Iris pigment epithelial cell (primary cell): ENCODE measurements around the gene TCEAL3.
A peak's percentile ranks its signal among the peaks of the same experiment; 100 is the strongest.
"Not testable (repeated sequence)": the region's sequence is repeated elsewhere in the genome, so short reads cannot be mapped to it uniquely, and the experiment has no call there.

Experiments used
- DNase-seq: peaks from one replicate; pipeline ENCODE4 v3.0.0-alpha.2; 2011; ENCODE audit warnings: low read depth

TCEAL3 gene, protein sequence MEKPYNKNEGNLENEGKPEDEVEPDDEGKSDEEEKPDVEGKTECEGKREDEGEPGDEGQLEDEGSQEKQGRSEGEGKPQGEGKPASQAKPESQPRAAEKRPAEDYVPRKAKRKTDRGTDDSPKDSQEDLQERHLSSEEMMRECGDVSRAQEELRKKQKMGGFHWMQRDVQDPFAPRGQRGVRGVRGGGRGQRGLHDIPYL

DNA sequence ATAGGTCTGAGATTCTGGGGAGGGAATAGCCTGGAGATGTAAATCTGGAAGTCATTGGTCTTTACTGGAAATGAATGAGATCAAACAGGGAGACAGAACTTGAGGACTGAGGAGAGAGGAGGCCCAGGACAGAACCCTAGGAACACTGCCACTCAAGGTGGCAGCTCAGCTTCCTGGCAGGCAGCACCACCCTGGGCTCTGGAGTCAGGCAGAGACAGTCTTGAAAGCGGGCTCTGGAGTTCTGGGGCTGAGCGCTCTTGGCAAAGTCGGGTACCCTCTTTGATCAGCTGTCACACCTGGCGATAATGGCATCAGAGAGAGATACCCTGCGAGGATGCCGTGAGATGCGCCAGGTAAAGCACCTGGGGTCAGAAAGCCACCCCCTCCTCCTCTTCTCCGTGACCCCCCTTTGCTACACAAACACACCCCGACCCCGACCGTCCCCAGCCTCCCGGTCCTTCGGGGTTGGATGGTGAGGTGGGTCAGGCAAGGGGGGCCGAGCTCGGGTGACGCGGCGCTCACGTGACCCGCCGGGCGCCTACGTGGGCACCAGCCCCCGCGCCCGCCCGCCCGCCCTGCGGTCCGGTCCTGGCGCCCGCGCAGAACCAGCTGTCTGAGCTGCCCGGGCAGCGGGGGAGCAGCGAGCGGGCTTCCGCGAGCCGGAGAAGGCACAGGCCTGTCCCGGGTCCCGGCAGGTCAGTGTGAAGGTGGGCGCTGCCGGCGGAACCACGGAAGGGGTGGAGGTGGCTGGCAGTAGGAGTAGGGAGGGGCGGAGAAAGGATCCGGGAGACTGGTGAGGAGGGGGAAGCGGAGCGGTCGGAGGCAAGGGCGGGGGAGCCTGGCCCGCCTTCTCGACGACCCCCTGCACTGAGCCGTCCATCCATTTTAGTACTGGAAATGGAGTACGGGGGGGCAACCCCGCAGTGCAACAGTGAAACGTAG lies at the start of gene TCEAL3:
Gene TCEAL3 (plus strand): TSS at position 600 of the 942 bp plus-strand sequence. CDS start 1,102 bp downstream, outside the sequence.
- DNase-seq = no peak

DNA sequence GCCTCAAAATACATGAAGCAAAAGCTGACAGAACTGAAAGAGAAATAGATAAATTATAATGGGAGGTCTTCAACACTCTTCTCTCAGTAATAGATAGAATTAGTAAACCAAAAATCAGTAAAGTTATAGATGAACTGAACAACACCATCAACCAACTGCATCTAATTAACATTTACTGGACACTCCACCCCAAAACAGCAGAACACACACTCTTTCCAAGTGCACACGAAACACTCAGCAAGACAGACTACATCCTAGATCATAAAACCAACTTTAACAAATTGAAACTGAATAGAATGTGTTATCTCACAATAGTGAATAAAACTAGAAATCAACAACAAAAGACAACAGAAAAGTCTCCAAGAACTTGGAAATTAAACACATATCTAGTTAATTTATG lies 47.5 kb upstream of the TCEAL3 start:
- DNase-seq = no peak

DNA sequence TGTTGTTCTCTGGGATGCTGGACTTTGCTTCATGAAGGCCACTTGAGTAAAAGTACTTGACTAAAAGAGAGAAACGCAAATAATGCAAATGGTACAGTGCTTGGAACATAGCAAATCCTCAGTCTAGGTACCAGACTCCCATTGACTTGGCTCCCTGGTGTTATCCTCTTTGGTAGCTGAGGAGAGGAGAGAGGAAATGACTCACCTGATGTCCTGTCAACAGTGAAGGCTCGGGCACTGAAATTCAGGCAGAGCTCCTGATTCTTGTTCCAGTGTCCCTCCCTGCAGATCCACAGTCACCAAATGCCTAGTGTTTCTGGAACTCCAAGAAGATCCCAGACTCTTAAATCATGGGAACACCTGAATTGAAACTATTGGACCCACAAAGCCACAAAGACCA lies 45.0 kb upstream of the TCEAL3 start:
- peak; percentile 24 for DNase-seq

DNA sequence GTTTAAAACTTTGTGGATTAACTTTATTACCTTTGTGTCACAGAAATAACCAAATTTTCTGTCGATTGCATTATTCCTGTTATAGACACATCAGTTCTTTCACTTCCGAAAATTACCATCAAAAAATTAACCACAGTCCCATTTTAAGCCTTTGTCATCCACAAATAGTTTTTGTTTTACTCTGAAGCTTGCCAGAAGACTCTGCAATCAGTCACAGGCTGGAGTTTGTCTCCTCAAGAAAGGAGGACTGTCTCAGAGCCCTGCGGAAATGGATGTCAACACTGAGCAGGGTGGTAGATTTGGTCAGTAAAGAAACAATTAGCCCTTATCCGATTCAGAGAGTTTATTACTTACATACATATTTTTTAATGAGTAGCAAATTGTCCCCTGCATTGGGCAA lies 42.6 kb upstream of the TCEAL3 start:
- no peak for DNase-seq

DNA sequence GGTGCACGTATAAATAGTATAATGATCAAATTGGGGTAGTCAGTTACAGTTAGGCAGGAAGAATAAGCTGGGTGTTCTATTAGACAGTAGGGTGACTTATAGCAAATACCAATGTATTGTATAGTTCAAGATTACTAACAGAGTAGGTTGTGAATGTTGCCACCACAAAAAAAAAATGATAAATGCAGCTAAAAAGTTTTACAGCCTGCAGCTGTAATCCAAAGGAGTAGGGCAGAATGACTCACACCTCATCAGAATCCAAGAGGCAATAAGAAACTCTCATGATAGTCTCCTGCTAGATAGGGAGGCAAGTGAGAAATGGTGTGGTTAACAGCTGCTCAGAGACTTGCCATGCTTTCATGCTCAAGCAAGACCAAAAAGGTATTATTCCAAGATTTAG lies 42.0 kb upstream of the TCEAL3 start:
- DNase-seq = peak; percentile 66

DNA sequence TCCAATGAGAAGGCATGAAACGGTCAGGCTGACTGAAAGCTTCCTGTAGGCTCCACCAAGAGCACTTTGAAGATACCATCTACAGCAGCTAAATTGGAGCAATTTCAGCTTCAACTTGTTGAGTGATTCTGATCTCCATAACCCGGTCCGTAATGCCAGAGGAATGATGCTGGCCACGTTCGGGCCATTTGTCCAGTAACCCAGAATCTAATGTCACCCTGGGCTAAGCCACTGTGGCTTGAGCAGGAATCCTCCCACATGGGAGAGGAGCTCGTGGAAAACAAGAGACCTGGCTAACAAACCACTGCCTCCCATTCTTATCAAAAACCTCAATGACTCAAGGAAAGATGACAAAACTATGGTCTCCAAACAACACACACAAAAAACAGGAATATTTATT lies 36.6 kb upstream of the TCEAL3 start:
- no peak for DNase-seq

DNA sequence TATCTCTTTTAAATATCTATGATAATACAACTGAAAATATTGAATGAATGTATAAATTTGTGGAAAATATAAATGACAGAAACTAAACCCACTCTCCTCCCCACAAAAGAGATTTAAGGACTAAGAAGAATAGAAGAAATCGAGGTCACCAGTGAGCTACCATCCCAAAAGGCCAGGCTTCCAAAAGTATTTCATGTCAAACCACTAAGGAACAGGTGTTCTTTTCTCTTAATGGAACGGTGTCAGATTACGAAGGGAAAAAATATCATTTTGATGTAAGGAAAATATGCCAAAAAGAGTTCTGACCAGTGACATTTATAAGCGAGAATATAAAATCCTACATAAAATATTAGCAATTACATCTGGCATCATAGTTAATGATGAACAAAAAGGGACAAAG lies 36.0 kb upstream of the TCEAL3 start:
- no peak for DNase-seq

DNA sequence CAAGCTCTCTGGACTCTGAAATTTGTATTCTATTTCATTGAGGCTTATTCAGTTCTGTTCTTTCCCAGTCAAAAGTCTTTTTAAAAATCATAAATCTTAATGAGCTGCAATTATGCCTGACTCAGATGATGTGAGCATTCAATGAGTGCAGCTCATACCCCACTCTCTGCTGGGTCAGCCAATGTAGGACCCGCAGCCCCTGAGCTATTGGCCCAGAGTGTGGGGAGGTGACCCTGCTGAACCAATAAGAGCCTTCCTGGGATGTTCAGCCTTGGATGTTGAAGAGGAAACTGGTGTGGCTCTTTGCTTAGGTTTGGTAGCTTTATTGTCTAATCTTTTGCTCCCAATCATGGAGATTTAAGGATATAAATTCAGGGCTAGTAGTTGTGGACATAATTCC lies 34.6 kb upstream of the TCEAL3 start:
- DNase-seq = no peak

DNA sequence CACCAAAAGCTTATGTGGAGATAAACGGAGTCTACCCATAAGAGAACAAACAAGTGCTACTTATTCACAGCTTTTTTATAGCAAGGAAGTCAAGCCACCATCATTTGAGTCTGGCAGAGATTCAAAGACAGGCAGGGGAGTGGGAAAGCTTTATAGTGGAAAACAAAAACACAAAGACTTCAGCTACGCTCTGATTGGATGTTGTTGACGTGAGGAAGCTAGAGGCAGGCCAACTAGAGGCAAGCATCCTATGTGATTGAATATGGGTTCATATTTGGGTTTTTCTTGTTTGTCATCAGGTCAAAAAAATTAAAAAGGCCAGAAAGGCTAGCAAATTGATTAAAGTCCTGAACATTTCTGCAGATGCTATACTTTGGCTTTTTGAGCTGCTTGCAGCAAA lies 23.2 kb upstream of the TCEAL3 start:
- DNase-seq = peak; percentile 23

DNA sequence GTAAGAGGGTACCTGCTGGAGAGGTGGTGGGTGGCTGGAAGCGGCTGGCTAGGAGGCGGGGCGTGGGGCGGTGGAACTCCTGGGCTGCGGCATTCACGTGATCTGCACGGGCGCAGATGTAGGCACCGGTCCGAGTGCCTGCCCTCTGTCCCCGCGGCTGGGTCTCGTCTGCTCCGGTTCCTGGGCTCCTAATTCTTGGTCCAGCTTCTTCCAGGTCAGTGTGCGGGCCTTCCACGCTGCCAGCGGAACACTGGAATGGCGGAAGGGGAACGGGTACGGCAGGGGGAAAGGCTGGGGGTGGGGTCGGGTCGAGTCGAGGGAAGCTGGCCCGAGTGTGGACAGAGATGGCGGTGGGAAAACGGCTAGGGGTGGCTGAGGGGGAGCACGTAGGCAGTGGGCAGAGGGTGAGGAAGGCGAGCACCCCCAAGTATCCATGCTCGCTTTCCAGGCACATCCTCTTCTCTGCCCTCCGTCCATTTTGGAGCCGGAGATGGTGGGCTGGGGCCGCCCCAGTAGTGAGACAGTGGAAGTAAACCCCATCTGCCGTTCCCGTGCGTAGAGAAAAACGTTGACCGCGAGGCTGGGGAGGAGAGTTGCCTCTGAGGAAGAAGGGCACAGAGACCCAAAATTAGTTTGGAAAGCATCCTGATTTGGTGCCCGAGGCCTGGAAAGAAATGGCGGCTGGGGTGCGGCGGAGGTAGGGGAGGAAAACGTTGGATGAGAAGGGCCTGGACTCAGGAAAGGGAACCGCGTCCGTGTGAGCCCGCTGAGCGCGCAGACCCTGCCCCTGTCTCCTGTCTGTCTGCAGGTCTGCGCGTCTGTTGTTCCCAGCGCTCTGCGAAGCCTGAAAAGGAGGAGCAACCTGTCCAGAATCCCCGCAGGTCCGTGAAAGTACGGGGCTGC lies 22.1 kb upstream of the TCEAL3 start, which contains the start of gene TCEAL4:
Gene TCEAL4 (plus strand): TSS at position 105 of the 903 bp plus-strand sequence. CDS start 1,161 bp downstream, outside the sequence.
- peak; percentile 15 for DNase-seq

DNA sequence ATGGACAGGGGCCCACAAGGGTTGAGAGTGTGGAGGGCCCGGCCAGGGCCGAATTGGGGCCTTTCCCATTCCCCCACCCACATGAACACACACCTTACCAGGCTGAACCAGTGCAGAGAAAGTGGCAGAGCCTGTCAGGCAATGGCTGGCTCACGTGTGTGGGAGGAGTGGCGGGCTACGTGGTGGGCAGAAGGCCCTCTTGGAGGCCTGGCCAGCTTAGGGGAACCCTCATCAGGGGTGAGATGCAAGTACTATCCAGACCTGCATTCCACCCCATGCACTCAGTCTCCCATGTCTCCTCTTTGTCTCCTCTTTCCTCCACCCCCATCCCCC lies 21.5 kb upstream of the TCEAL3 start:
- DNase-seq = peak; percentile 5

DNA sequence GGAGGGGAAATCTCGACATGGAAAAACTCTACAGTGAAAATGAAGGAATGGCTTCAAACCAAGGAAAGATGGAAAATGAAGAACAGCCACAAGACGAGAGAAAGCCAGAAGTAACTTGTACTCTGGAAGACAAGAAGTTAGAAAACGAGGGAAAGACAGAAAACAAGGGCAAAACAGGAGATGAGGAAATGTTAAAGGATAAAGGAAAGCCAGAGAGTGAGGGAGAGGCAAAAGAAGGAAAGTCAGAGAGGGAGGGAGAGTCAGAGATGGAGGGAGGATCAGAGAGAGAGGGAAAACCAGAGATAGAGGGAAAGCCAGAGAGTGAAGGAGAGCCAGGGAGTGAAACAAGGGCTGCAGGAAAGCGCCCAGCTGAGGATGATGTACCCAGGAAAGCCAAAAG lies 21.1 kb upstream of the TCEAL3 start:
- DNase-seq = no peak

DNA sequence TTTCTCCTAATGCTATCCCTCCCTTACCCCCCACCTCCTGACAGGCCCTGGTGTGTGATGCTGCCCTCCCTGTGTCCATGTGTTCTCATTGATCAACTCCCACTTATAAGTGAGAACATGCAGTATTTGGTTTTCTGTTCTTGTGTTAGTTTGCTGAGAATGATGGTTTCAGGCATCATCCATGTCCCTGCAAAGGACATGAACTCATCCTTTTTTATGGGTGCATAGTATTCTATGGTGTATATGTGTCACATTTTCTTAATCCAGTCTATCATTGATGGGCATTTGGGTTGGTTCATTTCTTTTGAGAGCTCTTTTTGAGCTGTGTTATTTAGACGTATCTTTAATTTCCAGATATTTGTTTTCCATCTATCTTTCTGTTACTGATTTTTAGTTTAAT lies 15.5 kb upstream of the TCEAL3 start:
- DNase-seq = not testable (repeated sequence)

DNA sequence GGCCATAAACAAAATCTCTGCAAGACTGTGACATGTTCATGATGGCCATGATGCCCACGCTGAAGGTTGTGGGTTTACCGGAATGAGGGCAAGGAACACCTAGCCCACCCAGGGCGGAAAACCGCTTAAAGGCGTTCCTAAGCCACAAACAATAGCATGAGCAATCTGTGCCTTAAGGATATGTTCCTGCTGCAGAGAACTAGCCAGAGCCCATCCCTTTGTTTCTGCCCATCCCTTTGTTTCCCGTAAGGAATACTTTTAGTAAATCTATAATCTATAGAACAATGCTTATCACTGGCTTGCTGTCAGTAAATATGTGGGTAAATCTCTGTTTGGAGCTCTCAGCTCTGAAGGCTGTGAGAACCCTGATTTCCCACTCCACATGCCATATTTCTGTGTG lies 12.6 kb upstream of the TCEAL3 start:
- DNase-seq = not testable (repeated sequence)

DNA sequence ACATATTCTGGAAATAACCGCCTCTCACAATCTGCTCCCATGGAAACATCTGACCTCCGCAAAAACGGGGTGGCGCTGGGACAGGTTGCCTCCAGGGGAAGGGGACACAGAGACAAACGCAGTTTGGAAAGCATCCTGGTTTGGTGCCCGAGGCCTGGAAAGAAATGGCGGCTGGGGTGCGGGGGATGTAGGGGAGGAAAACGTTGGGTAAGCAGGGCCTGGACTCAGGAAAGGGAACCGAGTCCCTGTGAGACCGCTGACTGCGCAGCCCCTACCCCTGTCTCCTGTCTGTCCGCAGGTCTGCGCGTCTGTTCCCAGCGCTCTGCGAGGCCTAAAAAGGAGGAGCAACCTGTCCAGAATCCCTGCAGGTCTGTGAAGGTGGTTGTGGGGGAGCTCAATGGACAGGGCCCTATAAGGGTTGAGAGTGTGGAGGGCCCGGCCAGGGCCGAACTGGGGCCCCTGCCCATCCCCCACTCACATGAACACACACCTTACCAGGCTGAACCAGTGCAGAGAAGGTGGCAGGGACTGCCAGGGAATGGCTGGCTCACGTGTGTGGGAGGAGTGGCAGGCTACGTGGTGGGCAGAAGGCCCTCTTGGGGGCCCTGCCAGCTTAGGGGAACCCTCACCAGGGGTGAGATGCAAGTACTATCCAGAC lies 672 bp downstream of the TCEAL3 start:
- no peak for DNase-seq

DNA sequence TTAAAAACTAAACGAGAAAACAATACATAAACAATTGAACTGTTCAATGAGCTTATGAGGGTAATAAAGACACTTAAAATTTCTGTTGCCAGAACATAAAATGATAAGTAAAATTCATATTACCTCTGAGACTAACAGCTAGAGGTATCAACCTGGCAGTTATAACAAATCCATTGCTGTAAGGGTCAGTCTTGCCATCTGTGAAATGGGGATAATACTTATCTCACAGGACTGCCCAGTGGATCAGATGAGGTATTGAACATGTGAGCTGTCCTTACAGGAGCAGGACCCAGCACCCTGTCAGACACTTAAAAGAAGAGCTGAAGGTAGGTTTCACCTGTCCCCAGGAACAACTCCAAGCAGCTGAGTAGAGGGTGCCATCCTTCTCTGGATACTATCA lies 2.5 kb downstream of the TCEAL3 start:
- no peak for DNase-seq

DNA sequence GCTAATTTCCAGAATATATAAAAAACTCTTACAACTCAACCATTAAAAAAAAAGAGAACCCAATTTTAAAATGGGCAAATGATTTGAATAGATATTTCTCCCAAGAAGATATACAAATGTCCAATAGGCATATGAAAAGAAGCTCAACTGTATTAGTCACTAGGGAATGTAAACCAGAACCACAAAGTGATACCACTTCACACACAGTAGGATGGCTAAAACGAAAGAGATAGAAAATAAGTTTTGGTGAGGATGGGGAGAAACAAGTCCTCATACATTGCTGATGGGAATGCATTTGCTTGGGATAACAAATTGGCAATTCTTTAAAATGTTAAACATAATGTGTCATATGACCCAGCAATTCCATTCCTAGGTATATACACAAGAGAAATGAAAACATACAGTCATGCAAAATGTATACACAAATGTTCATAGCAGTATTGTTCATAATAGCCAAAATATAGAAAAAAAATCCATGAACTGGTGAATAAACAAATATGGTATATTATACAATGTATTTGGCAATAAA lies 5.7 kb downstream of the TCEAL3 start:
- DNase-seq = peak; percentile 31

DNA sequence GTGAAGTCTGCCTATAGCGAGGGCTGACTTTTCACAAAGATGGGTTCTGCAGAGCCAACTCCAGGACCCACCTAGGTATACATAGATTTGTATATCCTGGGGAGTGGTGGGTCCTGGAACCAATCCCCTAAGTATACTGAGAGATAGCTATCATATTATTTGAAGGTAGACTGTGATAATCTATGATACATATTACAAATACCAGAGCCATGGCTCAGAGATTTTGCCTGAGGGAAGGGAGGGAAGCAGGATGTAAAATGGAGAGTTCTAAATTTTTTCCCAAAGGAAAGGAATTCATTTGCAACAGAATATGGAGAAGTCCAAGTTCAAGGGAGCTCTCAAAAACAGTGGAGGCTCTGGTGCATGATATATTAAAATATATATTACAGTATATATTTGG lies 7.2 kb downstream of the TCEAL3 start:
- no peak for DNase-seq

DNA sequence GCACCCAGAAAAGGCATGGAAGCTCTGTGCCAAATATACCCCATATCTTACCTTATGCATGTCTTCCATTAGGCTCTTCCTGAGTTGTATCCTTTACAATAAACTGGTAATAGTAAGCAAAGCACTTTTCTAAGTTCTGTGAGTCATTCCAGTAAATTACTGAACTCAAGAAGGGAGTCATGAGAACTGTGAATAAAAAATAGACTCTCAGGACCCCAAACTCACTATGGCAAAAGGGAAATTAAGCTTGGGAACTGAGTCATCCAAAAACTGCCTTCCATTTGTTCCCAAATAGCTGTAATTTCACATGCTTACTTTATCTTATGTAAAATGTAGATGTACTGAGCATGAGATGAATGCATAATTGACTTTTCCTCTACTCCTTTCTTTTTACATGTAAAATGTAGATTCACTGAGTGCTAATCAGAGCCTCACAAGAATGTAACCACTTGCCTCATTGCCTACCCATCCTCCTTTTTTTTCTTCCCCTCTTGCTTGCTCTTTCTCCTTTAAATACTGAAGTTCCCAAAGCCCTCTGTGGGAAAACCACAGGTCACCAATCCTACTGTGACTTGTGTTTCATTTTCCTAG lies 8.1 kb downstream of the TCEAL3 start:
- no peak for DNase-seq

DNA sequence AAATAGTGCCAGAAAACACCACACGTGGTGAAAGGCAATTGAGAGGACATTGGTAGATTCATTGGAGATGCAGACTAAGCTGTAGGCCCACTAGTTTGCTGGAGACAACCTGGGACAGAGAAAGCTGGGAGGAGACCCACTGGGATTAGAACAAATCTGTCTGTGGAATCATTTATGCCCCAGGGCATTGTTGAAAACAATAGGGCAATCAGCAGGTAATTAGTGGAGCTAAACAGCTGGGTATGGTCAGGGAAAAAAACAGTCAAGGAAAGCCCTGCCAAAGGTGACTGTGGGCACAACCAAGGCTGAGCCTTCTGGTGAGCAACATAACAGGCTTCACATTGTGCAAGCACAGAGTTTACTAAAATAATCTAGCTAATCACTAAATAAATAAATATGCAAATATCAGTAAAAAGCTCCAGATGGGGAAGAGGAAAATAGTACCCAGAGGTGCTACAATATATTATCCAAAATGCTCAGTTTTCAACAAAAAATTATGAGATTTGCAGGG lies 9.0 kb downstream of the TCEAL3 start:
- no peak for DNase-seq

DNA sequence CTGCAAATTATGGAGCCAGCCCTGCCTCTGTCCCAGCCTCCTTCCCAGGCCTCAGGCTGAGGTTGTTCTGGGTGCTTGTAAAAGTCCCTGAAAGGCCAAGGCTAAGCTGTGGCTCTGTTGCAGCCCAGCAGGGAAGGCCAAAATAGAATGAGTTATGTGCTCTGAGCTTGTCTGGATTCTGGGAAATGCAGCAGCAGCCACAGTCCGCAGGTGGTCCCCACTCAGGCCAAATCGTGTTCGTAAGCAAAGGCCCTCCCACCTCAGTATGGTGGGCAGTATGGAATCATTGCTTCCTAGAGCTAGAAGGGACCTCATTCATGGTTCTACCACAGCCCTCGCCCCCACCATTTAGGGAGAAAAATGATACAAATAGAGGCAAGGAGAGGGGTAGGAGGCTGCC lies 16.3 kb downstream of the TCEAL3 start:
- DNase-seq = no peak
